Stimulated activated CD4-positive, alpha-beta T cell treated with anti-CD3 and anti-CD28 coated beads, Interleukin-4, amount 100 ng/mL, for 24 hours (primary cell): ENCODE data around the gene RIOK1.

Experiments
- DNase-seq: peaks from one replicate; pipeline ENCODE4 v3.0.0-alpha.2; 2020

RIOK1 gene

DNA sequence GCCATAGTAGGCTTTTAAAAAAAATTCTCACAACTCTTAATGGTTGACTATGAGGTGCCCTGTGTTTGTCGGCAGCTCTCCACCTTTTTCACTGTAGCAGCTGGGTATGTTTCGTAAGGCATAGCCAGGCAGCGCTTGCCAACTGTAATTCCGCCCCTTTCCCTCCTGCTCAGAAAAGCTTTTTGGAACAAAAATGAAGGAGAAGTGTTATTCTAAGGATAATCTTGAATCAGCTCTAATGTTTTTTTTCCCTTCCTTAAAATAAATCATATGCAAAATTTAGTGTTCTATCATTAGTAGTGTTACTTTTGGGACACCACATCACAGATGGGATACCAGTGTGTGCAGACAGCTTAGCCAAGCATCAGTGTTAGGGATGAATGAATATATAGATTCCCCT lies 21.2 kb downstream of the RIOK1 start:
- no peak for DNase-seq

DNA sequence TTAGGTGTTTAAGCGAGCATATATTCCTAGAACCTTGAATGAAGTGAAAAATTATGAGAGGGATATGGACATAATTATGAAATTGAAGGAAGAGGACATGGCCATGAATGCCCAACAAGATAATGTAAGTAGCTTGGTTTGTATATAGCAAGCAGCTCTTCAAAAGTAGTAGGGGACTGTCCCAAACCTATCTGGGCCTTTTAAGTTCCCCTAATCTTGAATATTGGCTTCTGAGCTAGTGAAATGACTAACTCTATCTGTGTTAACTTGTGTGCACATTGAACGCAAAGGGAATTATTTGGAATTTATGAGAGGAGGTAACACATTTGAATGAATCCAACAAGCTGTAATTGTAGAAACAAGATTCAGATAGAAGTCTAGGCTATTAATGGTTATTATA lies 21.7 kb downstream of the RIOK1 start:
- no peak for DNase-seq

DNA sequence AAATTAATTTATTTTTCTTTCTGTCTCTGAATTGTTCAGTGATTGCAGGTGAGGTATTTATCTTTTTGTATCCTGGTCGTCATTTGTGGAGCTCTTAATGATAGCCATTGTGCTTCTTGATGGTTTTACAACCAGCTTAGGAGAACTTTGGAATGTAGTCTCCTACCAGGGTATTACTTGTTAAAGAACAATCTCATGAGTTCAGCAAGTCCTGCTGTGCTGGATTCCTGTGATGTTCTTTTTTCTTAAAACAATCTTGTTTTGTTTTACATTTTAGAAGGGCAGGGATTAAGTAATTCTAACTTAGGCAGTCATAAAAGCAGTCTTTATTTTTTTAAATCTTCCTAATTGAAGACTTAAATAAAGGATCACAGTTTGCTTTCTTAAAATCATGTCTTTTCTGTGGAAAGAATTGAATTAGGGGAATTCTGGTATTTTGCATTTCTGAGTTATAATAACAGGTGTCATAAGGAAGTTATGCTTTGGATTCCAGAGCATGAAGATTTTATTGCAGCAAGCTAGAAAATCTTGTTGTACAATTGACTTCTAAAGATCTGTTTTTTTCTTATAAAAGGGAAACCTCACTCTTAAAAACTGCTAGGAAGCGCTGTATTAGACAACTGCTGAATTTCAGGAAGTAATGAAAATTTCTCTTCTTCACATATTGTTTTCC lies 23.7 kb downstream of the RIOK1 start:
- no peak for DNase-seq

DNA sequence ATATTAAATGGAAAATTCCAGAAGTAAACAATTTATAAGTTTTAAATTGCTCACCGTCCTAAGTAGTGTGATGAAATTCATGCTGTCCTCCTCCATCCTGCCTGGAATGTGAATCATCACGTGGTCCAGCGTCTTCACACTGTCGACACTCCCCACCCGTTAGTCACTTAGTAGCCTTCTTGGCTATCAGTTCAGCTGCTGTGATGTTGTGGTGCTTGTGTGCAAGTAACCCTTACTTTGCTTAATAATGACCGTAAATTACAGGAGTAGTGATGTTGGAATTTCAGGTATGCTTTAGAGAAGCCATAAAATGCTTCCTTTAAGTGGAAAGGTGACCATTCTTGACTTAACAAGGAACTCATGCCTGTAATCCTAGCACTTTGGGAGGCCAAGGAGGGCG lies 25.2 kb downstream of the RIOK1 start:
- DNase-seq: no peak

DNA sequence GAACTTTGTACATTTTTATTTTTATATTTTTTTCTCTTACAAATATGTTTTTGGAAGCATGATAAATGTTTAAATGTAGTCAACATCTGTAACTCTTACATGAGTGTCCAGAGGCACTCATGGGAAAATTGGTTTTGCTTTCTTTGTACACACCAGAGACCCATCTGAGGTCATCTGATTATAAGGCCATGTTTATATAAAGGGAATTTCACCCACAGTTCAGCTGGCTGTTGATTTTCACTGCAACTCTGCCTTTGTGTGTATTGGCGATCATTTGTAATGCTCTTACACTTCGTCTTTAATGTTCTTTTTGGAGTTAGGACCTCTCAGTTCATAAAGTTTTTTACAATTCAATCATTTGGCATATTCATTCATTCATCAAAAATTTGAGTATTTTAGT lies 28.1 kb downstream of the RIOK1 start:
- DNase-seq: no peak

DNA sequence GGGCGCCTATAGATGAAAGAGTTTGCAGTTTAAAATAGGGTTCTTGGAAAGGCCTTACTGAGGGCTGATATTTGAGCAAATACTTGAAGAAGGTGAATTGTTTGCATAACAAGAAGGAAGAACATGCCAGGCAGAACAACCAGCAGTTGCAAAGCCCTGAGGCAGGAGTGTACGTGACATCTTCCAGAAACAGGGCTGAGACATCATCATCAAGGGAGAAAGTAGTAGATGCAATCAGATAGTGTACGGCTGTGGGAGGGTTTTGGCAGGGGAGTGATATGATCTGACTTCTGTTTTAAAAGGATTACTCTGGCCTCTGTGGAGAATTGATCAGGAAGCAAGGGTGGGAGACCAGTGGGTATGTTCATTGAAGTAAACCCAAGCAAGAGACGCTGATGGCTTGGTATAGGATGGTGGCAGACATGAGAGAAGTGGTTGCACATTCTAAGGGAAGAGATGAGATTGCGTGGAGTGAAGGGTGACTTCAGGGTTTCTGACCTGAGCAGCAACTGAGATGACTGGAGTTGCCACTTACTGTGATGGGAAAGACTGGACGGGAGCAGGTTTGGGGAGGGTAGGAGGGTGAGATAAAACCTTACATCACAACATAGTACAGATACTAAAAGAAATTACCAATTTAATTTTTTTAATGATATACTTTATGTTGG lies 28.8 kb downstream of the RIOK1 start:
- DNase-seq: no peak

DNA sequence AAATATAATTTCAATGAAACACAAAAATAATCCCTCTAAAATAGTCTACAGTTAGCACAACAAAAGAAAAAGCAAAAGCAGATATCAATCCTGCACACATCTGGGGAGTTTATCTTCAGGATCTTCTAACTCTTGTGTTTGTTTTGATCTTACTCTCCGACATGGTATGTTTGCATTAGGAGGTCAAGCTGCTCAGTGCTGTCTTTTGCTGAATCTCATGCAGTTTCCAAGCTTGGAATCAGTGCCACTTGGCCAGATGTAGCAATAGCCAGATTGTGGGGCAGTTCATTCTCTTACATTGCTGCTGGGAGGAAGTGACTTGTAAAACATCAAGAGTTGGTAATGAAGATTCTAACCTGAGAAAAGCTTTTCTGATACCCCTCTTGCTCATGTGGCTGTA lies 29.5 kb downstream of the RIOK1 start:
- DNase-seq: no peak

DNA sequence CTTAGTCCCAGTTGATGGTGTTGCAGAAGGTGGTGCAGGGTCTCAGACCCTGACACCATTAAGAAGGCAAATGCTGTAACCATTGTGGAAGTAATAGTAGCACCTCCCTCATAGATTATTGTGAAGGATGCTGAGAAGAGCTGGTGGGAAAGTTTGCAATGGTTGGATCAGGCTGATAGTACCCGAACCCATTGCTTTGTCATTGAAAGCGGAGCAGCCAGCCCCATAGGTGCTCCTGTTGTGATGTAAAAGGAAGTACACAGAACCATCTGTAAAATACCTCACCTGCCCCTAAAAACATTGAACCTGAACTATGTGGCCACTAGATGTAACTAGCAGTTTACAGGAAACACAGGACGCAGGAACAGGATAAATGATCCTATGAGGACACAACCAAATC lies 31.5 kb downstream of the RIOK1 start:
- DNase-seq: no peak

DNA sequence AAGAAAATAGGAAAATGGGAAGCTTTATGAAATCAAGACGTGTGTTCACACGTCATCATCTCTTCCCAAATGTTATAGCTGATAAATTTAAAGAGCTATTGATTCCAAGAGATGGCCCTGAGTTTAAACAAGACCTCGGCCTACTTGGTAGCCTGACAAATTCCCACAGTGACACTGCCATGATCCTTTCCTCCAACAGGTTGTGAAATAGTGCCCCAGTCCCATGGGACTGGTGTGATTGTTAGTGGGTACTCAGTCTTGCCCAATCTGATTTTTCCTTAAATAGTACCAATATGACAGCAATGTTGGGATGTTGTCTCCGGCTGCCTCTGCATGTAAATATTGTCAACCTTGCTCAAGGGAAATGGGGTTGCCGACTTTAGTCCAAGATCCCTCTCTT lies 34.5 kb downstream of the RIOK1 start:
- DNase-seq: no peak

DNA sequence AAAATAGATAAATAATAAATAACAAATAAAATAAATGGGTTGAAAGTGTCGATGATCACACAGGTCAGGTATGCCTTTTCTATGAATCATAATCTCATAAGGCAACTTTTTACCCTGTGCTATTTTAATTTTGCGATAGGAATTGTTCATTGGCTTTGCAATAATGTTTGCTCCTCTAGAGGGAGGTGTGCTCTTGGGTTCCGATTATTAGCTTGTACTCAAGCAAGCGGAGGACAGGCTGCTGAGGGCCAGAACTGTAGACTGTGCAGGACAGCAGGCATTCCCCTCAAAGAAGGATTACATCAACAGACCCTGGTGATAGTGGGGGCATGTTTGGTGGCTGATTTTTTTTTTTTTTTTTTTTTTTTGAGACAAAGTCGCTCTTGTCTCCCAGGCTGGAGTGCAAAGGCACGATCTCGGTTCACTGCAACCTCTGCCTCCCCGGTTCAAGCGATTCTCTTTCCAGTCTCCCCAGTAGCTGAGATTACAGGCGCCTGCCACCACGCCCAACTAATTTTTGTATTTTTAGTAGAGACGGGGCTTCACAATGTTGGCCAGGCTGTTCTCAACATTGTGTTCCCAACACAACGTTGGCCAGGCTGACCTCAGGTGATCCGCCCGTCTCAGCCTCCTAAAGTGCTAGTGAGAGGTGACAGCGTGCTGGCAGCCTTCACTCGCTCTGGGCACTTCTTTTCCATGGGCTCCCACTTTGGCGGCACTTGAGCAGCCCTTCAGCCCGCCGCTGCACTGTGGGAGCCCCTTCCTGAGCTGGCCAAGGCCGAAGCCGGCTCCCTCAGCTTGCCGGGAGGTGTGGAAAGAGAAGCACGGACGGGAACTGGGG lies 35.6 kb downstream of the RIOK1 start:
- DNase-seq: no peak

DNA sequence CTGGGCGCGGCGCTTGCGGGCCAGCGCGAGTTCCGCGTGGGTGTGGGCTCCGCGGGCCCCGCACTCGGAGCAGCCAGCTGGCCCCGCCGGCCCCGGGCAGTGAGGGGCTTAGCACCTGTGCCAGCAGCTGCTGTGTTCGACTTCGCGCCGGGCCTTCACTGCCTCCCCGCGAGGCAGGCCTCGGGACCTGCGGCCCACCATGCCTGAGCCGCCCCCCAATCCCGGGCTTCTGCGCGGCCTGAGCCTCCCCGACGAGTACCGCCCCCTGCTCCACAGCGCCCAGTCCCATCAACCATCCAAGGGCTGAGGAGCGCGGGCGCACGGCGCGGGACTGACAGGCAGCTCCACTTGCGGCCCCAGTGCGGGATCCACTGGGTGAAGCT lies 36.2 kb downstream of the RIOK1 start:
- DNase-seq: no peak

DNA sequence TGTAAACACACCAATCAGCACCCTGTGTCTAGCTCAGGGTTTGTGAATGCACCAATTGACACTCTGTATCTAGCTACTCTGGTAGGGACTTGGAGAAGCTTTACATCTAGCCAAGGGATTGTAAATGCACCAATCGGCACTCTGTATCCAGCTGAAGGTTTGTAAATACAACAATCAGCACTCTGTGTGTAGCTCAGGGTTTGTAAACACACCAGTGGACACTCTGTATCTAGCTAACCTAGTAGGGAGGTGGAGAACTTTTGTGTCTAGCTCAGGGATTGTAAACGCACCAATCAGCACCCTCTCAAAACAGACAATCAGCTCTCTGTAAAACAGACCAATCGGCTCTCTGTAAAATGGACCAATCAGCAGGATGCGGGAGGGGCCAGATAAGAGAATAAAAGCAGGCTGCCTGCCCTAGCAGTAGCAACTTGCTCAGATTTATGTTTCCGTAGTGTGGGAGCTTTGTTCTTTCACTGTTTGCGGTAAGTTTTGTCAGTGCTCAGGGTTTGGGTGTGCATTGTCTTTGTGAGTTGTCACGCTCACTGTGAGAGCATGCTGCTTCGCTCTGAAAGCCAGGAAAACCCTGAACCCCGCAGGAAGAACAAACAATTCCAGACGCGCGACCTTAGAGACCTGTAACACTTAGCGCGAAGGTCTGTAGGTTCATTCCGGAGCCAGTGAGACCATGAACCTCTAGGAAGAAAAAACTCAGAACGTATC lies 37.0 kb downstream of the RIOK1 start:
- DNase-seq: no peak

DNA sequence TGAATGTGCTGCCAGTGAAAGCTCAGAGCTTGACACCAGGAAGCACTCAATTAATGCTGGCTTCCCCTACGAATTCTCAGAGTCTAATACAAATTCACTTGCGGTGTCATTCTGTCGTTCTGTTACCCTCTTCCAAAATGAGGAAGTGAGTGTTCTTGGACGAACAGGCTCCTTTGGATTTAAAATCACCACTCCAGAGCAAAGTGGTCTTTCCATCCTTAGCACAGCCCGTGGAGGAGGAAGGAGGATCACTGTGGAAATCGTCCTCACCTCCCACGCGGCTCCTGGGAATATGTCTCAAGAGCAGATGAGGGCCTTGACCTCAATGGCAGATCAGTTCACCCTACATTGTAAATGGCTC lies 41.7 kb downstream of the RIOK1 start:
- no peak for DNase-seq

DNA sequence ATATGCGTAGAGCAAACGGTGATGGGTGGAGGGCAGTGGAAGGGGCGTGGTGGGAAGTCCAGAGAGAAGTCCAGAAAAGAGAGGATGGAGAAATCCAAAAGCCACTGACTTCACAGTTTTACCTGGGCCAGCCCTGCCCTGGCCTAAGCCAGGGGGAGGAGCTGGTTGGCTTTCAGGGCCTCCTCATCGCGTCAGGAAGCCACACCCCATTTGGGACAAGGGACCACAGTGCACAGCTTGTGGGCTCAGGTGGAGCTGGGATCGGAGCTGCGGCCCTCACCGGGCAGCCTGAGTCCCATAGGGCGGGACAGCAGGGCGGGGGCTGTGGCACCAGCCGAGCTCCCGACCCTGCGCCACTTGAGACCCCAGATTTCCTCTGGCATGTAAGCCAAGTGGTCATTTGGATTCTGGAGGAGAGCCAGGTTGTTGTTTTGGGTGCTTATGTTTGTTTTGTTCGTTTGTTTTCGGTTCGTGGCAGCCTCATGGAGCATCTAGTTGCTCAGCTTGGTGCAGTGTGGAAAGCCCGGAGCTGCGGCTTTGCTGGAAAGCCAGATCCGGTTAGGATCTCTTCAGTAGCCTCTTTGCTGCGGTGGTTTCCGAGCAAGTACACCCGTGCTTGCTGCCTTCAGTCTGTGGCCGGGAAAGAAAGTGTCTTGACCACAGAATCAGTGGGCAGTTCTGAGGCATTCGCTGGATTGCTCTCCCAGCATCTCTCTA lies 42.2 kb downstream of the RIOK1 start:
- DNase-seq: no peak

DNA sequence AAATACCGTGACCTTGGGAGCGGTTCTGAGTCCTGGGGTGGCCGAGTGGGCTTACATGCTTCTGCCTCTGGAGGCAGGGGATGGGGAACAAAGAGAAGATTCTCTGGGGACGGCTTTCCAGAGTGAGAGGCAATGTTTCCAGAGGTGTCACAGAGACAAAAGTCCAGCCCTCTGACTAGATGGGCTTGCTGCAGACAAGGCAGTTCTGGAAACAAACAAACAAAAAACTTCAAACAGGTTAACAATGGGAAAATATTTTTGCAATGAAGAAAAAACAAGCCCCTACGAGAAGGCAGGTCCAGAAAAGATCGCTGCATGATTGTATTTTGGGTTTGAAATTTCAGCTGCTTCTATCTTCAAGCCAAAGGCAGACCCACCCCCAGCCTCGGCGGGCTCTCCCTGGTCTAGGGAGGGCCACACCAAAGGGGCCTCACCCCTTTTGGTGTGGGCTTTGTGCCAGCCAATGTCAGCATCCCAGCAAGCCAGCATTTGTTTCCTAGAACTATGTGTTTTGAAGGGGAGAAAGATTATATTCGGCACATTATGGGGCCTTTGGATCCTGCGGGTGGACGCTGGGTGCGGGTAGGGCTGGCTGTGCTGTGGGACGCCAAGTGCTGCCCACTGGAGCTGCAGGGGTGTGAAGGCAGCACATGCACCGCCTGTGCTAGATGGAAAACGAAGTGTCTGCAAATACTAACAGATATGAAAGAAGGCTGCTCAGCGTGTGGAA lies 42.9 kb downstream of the RIOK1 start:
- DNase-seq: no peak

DNA sequence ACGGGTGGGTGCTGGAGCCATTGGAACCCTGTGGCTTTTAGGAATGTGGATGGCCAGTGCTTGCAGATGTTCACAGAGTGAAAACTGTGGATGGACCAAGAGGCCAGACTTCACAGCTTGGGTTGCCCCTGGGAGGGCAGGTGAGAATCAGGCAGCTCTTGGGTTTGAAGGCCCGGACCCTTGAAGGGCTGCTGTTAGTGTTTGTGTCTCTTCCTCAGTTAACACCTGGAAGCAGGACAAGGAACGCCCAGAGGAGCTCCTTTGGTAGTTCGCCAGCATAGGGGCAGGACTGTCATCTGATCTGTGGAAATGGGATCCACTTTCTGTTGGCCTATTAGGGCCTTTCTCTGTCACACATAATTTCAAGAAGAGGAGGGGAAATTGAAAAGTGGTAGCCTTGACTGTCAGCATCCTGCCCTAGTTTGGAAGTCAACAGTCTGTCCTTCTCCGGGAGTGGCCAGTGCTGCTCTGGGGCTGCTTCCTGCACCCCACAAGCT lies 43.6 kb downstream of the RIOK1 start:
- DNase-seq: no peak

DNA sequence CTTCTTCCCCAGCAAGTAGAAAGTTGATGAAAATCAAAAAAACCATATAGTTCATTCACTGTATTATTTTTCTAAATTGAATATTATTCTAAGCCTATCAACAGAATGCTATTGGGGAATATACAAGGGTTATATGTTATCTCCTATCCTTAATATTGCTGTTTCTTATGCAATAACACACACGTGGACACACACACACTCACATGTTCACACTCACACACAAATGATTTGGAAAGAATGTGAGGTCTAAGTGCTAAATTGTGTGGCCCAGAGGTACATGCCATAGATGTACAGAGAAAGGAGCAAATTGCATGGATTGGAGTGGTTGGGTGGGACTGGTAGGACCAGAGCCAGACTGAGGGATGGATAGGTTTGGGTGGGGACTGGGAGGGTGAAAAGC lies 45.1 kb downstream of the RIOK1 start:
- DNase-seq: no peak

DNA sequence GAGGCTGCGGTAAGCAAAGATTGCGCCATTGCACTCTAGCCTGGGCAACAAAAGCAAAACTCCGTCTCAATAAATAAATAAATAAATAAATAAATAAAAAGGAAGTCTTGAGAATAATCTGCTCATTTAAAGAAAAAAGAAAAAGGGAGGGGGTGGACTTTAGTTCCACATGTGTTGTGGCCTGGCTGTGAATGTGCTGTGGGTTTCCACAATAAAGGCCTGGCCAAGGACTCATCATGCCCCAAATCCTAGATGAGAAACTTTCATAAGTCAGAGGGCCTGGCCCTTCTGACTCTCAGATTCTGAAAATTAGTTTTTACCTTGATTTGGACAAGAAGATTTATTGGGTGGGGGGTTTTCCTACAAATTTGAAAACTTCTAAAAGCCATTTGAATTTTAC lies 48.4 kb downstream of the RIOK1 start:
- DNase-seq: no peak

DNA sequence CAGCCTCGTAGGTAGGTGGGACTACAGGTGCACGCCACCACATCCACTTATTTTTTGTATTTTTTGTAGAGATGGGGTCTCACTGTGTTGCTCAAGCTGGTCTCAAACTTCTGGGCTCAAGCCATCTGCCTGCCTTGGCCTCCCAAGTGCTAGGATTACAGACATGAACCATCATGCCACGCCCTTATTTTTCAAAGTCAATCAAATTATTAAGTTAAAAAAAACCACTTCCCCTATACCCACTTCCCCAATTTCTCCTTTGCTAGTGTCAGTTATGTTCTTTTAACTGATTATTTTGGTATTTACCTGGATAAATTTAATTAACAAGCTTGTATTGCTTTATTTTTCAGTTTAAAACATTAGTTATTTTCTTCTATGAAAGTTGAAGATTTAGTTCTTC lies 49.6 kb downstream of the RIOK1 start:
- no peak for DNase-seq

DNA sequence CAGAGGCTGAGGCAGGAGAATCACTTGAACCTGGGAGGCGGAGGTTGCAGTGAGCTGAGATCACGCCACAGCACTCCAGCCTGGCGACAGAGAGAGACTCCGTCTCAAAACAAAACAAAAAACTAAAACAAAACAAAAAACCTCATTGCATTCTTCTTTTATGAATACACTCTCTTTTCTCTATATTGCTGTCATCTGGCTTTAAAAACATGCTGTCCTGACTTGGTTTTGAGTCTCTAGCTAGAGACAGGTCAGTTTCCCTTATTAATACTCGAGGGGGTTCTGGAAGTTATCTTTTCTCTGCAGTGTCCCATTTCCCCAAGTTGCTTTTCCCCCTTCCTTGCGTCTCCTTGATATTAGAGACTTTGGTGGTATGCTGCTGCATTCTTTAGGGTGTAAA lies 50.9 kb downstream of the RIOK1 start:
- DNase-seq: no peak

DNA sequence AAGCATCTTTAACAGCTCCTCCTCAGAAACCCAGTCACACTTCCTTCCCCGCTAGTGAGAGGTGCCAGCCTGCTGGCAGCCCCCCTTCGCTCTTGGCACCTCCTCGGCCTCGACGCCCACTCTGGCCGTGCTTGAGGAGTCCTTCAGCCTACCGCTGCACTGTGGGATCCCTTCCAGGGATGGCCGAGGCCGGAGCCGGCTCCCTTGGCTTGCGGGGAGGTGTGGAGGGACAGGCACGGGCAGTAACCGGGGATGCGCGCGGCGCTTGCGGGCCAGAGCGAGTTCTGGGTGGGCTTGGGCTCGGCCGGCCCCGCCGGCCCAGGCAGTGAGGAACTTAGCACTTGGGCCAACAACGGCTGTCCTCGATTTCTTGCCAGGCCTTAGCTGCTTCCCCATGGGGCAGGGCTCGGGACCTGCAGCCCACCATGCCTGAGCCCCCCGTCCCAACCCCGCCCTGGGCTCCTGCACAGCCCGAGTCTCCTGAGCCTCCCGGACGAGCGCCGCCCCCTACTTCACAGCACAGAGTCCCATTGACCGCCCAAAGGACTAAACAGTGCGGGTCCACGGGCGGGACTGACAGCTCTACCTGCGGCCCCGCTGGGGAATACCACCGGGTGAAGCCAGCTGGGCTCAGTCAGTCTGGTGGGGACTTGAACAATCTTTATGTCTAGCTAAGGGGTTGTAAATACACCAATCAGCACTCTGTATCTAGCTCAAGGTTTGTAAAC lies 51.6 kb downstream of the RIOK1 start:
- no peak for DNase-seq
